OCI-LY7 (cell line): ENCODE measurements around the gene THPO.

Source experiments
- CTCF ChIP-seq: fragments of 200-600 bp; sonication (generic); conservative IDR thresholded peaks from 2 replicates; pipeline ENCODE4 v1.5.1; 2014; ENCODE audit warnings: mild to moderate bottlenecking, antibody characterized with exemption, low read length, moderate library complexity, mixed read lengths
- EZH2phosphoT487 ChIP-seq: fragments of 200-600 bp; sonication (generic); IDR thresholded peaks from 2 replicates; pipeline ENCODE4 v1.6.1; 2018; ENCODE audit warnings: low read depth, borderline replicate concordance, mild to moderate bottlenecking, mixed run types, antibody characterized with exemption, low read length, moderate library complexity, mixed read lengths

- TF ChIP-seq CTCF (no peak), EZH2phosphoT487 (no peak)
These were observed 2.1 kb downstream of the THPO start for GRCh38 chr3:184375747-184376461.
